ACC112 (cell line): ENCODE results near the gene FBXO34.
"Not testable (repeated sequence)": the region's sequence is repeated elsewhere in the genome, so short reads cannot be mapped to it uniquely, and the experiment has no call there.

Experiments used
- H2AFZ ChIP-seq: fragments of 200-600 bp; sonication (generic); one replicate; pipeline ENCODE4 v1.6.0; 2017; ENCODE audit warnings: antibody characterized with exemption, low read length; ENCODE audit not compliant: unreplicated experiment
- H3K27ac ChIP-seq: fragments of 200-600 bp; sonication (generic); 2 replicates; pipeline ENCODE4 v1.5.1; 2014; ENCODE audit warnings: low read depth, mild to moderate bottlenecking, antibody characterized with exemption, low read length, moderate library complexity
- H3K27me3 ChIP-seq: fragments of 200-600 bp; sonication (generic); 2 replicates; pipeline ENCODE4 v1.6.1; 2014; ENCODE audit warnings: mild to moderate bottlenecking, antibody characterized with exemption, low read length, moderate library complexity, mixed read lengths; ENCODE audit not compliant: insufficient read depth
- H3K36me3 ChIP-seq: fragments of 200-600 bp; sonication (generic); 2 replicates; pipeline ENCODE4 v1.6.1; 2016; ENCODE audit warnings: mild to moderate bottlenecking, antibody characterized with exemption, low read length, moderate library complexity, mixed read lengths; ENCODE audit not compliant: insufficient read depth
- H3K4me1 ChIP-seq: fragments of 200-600 bp; sonication (generic); one replicate; pipeline ENCODE4 v1.6.1; 2016; ENCODE audit warnings: low read length, mixed read lengths; ENCODE audit not compliant: insufficient read depth, unreplicated experiment, control insufficient read depth
- H3K4me3 ChIP-seq: fragments of 200-600 bp; sonication (generic); 2 replicates; pipeline ENCODE4 v1.5.1; 2014; ENCODE audit warnings: mild to moderate bottlenecking, low read depth, low read length
- H3K79me2 ChIP-seq: fragments of 200-600 bp; sonication (generic); one replicate; pipeline ENCODE4 v1.6.0; 2016; ENCODE audit warnings: low read length; ENCODE audit not compliant: control insufficient read depth, unreplicated experiment, insufficient read depth

The FBXO34 gene

DNA sequence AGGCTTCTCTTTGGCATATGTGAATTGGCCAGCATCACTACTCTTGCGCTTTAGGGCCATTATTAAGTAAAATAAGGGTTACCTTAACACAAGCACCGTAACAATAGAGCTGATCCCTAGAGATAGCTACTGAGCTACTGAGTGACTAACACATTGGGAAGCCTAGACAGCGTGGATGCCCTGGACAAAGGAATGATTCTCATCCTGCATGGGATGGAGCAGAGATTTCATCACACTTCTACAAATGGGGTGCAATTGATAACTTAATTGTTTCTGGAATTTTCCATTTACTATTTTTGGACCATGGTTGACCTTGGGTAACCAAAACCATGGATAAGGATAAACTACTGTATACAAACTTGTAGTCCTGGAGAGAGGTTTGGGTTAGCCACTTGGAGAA lies 57.1 kb downstream of the FBXO34 start:
- H3K36me3 ChIP-seq: no peaks in the 10 kb centered on the region
- H2AFZ ChIP-seq: no peak overlapping the region

DNA sequence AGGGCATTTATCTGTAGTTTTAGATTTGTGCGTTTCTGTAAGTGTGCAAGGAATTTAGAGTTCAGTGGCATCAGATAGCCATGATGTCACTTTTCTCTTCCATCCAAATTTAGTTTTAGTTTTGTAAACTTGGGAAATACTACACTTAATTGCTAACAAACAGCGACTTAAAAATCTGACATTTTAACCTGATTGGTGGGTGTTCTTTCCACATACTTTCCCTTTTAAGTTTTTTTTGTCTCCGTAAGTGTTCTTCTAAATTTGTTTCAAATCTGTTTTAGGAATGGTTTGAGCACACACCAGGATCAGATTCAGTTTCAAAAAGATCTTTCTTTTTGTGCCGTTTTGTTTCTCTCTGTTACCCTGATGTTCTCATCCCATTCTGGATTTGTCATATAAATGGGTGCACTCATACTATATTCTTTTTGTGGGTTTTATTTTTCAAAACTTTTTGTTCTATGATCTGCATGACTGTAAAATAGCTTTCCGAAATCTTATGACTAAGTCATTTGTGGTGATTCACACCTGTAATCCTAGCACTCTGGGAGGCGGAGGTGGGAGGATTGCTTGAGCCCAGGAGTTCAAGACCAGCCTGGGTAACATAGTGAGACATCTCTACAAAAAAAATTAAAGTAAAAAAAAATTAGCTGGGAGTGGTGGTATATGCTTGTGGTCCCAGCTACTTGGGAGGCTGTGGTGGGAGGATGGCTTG lies 58.9 kb downstream of the FBXO34 start:
- Histone ChIP-seq H3K4me1 (peaks cover 22% of the 10 kb centered on the region), H3K27ac (0 out of 2 replicates have a peak overlapping the region, but pooled peaks have one; percentile 5), H3K4me3 (peak overlapping the region; percentile 24), H3K79me2 (peaks cover 62% of the 10 kb centered on the region), H3K36me3 (no peaks in the 10 kb centered on the region), H2AFZ (no peak overlapping the region), H3K27me3 (no peaks in the 10 kb centered on the region)

More for the DNA sequence above, 57.1 kb downstream of the FBXO34 start:
- peaks cover 62% of the 10 kb centered on the region for H3K79me2 ChIP-seq
- H3K4me1 ChIP-seq: peaks cover 22% of the 10 kb centered on the region
- H3K4me3 ChIP-seq: no peak overlapping the region
- H3K27ac ChIP-seq: no peak overlapping the region
- no peaks in the 10 kb centered on the region for H3K27me3 ChIP-seq

GRCh38 chr14:55332654-55333570 lies 61.7 kb downstream of the FBXO34 start:
- no peaks in the 10 kb centered on the region for H3K36me3 ChIP-seq
- peaks cover 22% of the 10 kb centered on the region for H3K4me1 ChIP-seq
- no peak overlapping the region for H3K4me3 ChIP-seq
- H3K27ac ChIP-seq: no peak overlapping the region
- no peaks in the 10 kb centered on the region for H3K27me3 ChIP-seq
- peaks cover 48% of the 10 kb centered on the region for H3K79me2 ChIP-seq
- H2AFZ ChIP-seq: no peak overlapping the region

DNA sequence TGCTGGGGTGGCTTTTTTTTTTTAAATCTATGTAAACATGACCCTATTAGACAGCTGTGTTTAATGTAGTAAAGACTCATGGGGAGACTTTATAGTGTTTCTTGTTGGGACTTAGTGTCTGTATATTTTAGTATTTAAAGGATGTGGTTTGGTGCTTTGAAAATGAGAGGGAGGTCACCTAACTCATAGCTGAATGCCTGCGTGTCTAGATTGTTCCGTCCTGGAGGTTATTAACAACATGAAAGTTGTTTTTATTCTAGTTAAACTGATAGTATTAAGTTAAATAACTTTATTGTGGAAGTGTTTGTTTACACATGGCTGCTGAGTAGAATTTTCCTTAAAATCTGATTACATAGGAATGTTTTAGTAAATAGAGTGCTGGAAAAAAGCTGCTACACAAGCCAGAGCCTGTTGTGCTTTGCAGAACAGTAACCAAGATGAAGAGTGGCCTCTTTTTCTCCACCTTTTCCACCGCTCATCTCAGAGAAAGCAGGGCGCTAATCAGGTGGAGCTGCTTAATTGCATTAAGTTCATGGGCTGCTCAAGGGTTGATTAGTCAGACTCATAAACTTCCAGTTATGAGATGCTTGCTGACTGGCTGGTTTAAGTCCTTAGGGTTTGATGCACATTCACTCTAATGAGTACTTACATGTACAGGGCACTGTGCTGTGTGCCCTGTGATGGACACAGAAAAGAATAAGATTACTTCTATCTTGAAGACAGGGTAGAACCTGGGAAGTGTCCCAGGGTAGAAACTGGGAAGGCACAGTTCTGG lies 62.7 kb downstream of the FBXO34 start:
- peaks cover 13% of the 10 kb centered on the region for H3K4me1 ChIP-seq
- no peak overlapping the region for H2AFZ ChIP-seq
- H3K27me3 ChIP-seq: no peaks in the 10 kb centered on the region
- H3K4me3 ChIP-seq: no peak overlapping the region
- H3K36me3 ChIP-seq: no peaks in the 10 kb centered on the region
- H3K79me2 ChIP-seq: peaks cover 40% of the 10 kb centered on the region
- no peak overlapping the region for H3K27ac ChIP-seq

DNA sequence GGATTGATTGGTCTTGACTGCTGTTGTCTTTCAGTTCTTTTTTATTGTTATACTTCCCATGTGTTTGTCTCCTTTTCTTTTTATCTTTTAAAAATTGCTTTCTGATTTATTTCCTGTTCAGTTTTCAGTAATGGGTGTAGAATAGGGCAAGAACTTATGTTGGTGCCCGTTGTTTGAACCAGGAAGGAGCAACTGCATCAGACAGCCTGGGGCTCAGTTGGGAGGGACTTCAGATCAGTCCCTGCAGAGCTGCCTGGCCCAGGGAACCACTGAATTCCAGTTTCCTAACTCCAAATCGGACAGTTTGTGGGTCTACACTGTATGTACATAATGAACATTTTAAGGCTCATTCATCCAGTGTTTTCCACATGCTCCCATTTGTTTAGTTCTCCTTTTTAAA lies 64.9 kb downstream of the FBXO34 start:
- Histone ChIP-seq H3K27ac (no peak overlapping the region), H3K79me2 (peaks cover 45% of the 10 kb centered on the region), H3K27me3 (no peaks in the 10 kb centered on the region), H3K36me3 (no peaks in the 10 kb centered on the region), H2AFZ (no peak overlapping the region), H3K4me3 (no peak overlapping the region), H3K4me1 (no peaks in the 10 kb centered on the region)

- H3K36me3 ChIP-seq: no peaks in the 10 kb centered on the region
- H2AFZ ChIP-seq: no peak overlapping the region
- no peak overlapping the region for H3K27ac ChIP-seq
Measured at GRCh38 chr14:55336691-55337090, 65.5 kb downstream of the FBXO34 start.

GRCh38 chr14:55339770-55340169 lies 68.5 kb downstream of the FBXO34 start:
- Histone ChIP-seq H3K36me3 (no peaks in the 10 kb centered on the region), H3K4me1 (no peaks in the 10 kb centered on the region), H2AFZ (no peak overlapping the region), H3K27me3 (no peaks in the 10 kb centered on the region), H3K4me3 (no peak overlapping the region), H3K79me2 (peaks cover 40% of the 10 kb centered on the region), H3K27ac (no peak overlapping the region)

More at GRCh38 chr14:55336691-55337090, 65.5 kb downstream of the FBXO34 start:
- Histone ChIP-seq H3K4me3 (no peak overlapping the region), H3K4me1 (no peaks in the 10 kb centered on the region), H3K27me3 (no peaks in the 10 kb centered on the region), H3K79me2 (peaks cover 49% of the 10 kb centered on the region)

GRCh38 chr14:55340482-55340881 lies 69.3 kb downstream of the FBXO34 start:
- no peak overlapping the region for H3K4me3 ChIP-seq
- H3K36me3 ChIP-seq: no peaks in the 10 kb centered on the region
- no peaks in the 10 kb centered on the region for H3K4me1 ChIP-seq
- H3K79me2 ChIP-seq: peaks cover 42% of the 10 kb centered on the region
- no peak overlapping the region for H3K27ac ChIP-seq
- H2AFZ ChIP-seq: no peak overlapping the region
- no peaks in the 10 kb centered on the region for H3K27me3 ChIP-seq

GRCh38 chr14:55341781-55342180 lies 70.6 kb downstream of the FBXO34 start:
- Histone ChIP-seq H3K79me2 (peaks cover 50% of the 10 kb centered on the region), H3K4me3 (no peak overlapping the region), H3K36me3 (no peaks in the 10 kb centered on the region), H3K27me3 (no peaks in the 10 kb centered on the region), H2AFZ (no peak overlapping the region), H3K4me1 (no peaks in the 10 kb centered on the region), H3K27ac (no peak overlapping the region)

GRCh38 chr14:55344582-55345163 lies 73.5 kb downstream of the FBXO34 start:
- not testable (repeated sequence) for H3K27me3 ChIP-seq, H3K27ac ChIP-seq, H3K36me3 ChIP-seq, H3K4me1 ChIP-seq, H2AFZ ChIP-seq, H3K4me3 ChIP-seq
- peaks cover 53% of the 10 kb centered on the region for H3K79me2 ChIP-seq
